ENCODE data around the gene DOK5.

DNA sequence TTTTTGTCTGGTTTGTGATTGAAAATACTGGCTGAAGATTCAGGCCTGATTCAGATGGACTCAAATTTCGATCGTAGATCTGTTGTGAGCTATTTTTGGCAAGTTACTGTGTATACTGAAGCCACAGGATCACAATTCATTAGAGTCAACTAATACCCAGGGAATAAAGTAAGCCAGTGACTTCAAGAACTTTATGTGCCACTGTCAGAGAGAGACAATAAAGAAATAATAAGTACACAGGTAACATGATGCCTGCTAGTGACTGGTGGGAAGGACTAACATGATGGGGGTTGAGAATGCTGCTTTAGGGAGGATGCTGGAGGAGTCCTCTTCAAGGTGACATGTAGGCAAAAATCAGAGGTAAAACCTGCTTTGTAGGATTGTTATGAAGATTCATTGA is 215.9 kb downstream of the DOK5 start:
- TF ChIP-seq EZH2phosphoT487 (IDR thresholded peaks at IDR 0.05; ENCODE audit: low read length): no peak
- TF ChIP-seq, protein P1, sequence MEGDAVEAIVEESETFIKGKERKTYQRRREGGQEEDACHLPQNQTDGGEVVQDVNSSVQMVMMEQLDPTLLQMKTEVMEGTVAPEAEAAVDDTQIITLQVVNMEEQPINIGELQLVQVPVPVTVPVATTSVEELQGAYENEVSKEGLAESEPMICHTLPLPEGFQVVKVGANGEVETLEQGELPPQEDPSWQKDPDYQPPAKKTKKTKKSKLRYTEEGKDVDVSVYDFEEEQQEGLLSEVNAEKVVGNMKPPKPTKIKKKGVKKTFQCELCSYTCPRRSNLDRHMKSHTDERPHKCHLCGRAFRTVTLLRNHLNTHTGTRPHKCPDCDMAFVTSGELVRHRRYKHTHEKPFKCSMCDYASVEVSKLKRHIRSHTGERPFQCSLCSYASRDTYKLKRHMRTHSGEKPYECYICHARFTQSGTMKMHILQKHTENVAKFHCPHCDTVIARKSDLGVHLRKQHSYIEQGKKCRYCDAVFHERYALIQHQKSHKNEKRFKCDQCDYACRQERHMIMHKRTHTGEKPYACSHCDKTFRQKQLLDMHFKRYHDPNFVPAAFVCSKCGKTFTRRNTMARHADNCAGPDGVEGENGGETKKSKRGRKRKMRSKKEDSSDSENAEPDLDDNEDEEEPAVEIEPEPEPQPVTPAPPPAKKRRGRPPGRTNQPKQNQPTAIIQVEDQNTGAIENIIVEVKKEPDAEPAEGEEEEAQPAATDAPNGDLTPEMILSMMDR (IDR thresholded peaks at IDR 0.05; ENCODE audit: low read length): no peak
